Gastrocnemius medialis (tissue), 4 donors: ENCODE data around the gene SHISA4. TPM values are rescaled to one million over a fixed set of nuclear protein-coding genes. Genes with fewer than 3 reads are reported as not detected.

Source experiments
- ATAC-seq, 2 donors: fragments of 150-250 bp; one replicate each; pipeline ENCODE4 v1.9.1; 2016
- DNase-seq, 2 donors: peaks; one replicate each; pipeline ENCODE4 v3.0.0-alpha.2; 2019
- H3K27ac ChIP-seq, 4 donors: fragments of 200-600 bp; sonication (generic); 1 replicate in 1 of 4; 2 replicates in 3 of 4; pipeline ENCODE4 v1.5.1; 2016 to 2018; ENCODE audit warnings: mild to moderate bottlenecking in 2 of 4, moderate library complexity in 1 of 4
- H3K27me3 ChIP-seq, 3 donors: fragments of 200-600 bp; sonication (generic) in 2 of 3; 1 replicate in 1 of 3; 2 replicates in 2 of 3; pipeline versions ENCODE4 v1.5.1 to v1.6.0; 2016 to 2019; ENCODE audit warnings: mild to moderate bottlenecking in 1 of 3, moderate library complexity in 1 of 3
- H3K36me3 ChIP-seq, 2 donors: fragments of 200-600 bp; sonication (generic) in 1 of 2; one replicate each; pipeline ENCODE4 v1.5.1; 2017 to 2018
- H3K4me1 ChIP-seq, 2 donors: fragments of 200-600 bp; sonication (generic) in 1 of 2; one replicate each; pipeline ENCODE4 v1.5.1; 2016 to 2017; ENCODE audit warnings: mild to moderate bottlenecking in 2 of 2
- H3K4me3 ChIP-seq, 4 donors: fragments of 200-600 bp; sonication (generic) in 3 of 4; 1 replicate in 1 of 4; 2 replicates in 3 of 4; pipeline ENCODE4 v1.5.1; 2016 to 2019; ENCODE audit warnings: mild to moderate bottlenecking in 2 of 4
- H3K9me3 ChIP-seq, 3 donors: fragments of 200-600 bp; sonication (generic) in 2 of 3; 1 replicate in 1 of 3; 2 replicates in 2 of 3; pipeline ENCODE4 v1.5.1; 2016 to 2019
- CTCF ChIP-seq, 5 experiments: fragments of 450-650 bp in 3 of 5; fragments of 200-600 bp in 2 of 5; sonication (generic) in 2 of 5; IDR thresholded peaks in 4 of 5; conservative IDR thresholded peaks in 1 of 5; 1 replicate in 4 of 5; 2 replicates in 1 of 5; pipeline ENCODE4 v1.5.1; 2016 to 2019; ENCODE audit warnings: antibody characterized with exemption in 5 of 5, mild to moderate bottlenecking in 3 of 5, moderate library complexity in 3 of 5
- POLR2A ChIP-seq, 2 donors: fragments of 450-650 bp; IDR thresholded peaks; one replicate each; pipeline ENCODE4 v1.6.1; 2017; ENCODE audit warnings: antibody characterized with exemption in 2 of 2, mild to moderate bottlenecking in 2 of 2, moderate library complexity in 2 of 2
- in situ Hi-C, 4 donors: fragments of 200-750 bp; cut with MboI; loops; one replicate each; pipeline versions ENCODE4 v1.15.0 to v1.8.0; 2017; ENCODE audit warnings: low sequenced_read_pairs in 4 of 4
- intact Hi-C: fragments of 100-400 bp; cut with DNase I; formaldehyde crosslinking; loops from one replicate; pipeline ENCODE4 v1.15.1; 2023; ENCODE audit warnings: low total_unique reads
- total RNA-seq, 4 donors: library from RNA; depleted of rRNA; stranded (reverse); fragments of >200 nt; gene quantifications; one replicate each; pipeline versions ENCODE4 v1.1.0 to v1.2.3, GENCODE V29; 2016

Gene SHISA4
- total RNA-seq, 4 donors from 2014 or later: 76.6 to 384 (median 229) TPM

- TF ChIP-seq CTCF (IDR thresholded peaks at IDR 0.05 in 4 of 5, conservative IDR thresholded peaks at IDR 0.05 in 1 of 5) (no peak), POLR2A (IDR thresholded peaks at IDR 0.05) (no peak)
- DNase-seq (no peak), ATAC-seq (peak in 1 of 2 donors; percentile 41)
- H3K4me1 ChIP-seq: peaks cover 30 to 44% of the 10 kb centered on the region in 2 donors
- in situ Hi-C loops: no loop called here
- no peaks in the 10 kb centered on the region for H3K27me3 ChIP-seq
- H3K4me3 ChIP-seq: no peak overlapping the region
- intact Hi-C loops: no loop called here
- H3K27ac ChIP-seq: peak overlapping the region in 3 of 4 donors; percentile 19 to 56 (median 25)
- no peaks in the 10 kb centered on the region for H3K9me3 ChIP-seq
- no peaks in the 10 kb centered on the region for H3K36me3 ChIP-seq
Measured at GRCh38 chr1:201921952-201922558, 33.4 kb downstream of the SHISA4 start.

GRCh38 chr1:201925301-201925567 is 36.5 kb downstream of the SHISA4 start:
- H3K4me1 ChIP-seq: peaks cover 7 to 18% of the 10 kb centered on the region in 2 donors
- DNase-seq: no peak
- no peaks in the 10 kb centered on the region for H3K27me3 ChIP-seq
- TF ChIP-seq CTCF (IDR thresholded peaks at IDR 0.05 in 4 of 5, conservative IDR thresholded peaks at IDR 0.05 in 1 of 5): no peak
- no peak for TF ChIP-seq POLR2A (IDR thresholded peaks at IDR 0.05)
- ATAC-seq: no peak
- H3K9me3 ChIP-seq: no peaks in the 10 kb centered on the region
- in situ Hi-C loops: no loop called here
- intact Hi-C loops: no loop called here
- H3K4me3 ChIP-seq: no peak overlapping the region
- H3K27ac ChIP-seq: peak overlapping the region in 1 of 4 donors; percentile 48
- no peaks in the 10 kb centered on the region for H3K36me3 ChIP-seq

GRCh38 chr1:201925981-201926645 is 37.4 kb downstream of the SHISA4 start:
- Histone ChIP-seq H3K4me1 (peaks cover 6 to 14% of the 10 kb centered on the region in 2 donors), H3K36me3 (no peaks in the 10 kb centered on the region), H3K27me3 (no peaks in the 10 kb centered on the region), H3K27ac (peak overlapping the region; percentile 48 to 58 (median 53)), H3K9me3 (no peaks in the 10 kb centered on the region), H3K4me3 (no peak overlapping the region)
- intact Hi-C loops: no loop called here
- DNase-seq (no peak), ATAC-seq (no peak)
- TF ChIP-seq CTCF (IDR thresholded peaks at IDR 0.05 in 4 of 5, conservative IDR thresholded peaks at IDR 0.05 in 1 of 5): no peak
- TF ChIP-seq POLR2A (IDR thresholded peaks at IDR 0.05): no peak
- in situ Hi-C loops: no loop called here

- ATAC-seq (no peak), DNase-seq (no peak)
- Histone ChIP-seq H3K4me3 (no peak overlapping the region), H3K27me3 (no peaks in the 10 kb centered on the region), H3K4me1 (peaks cover 6 to 14% of the 10 kb centered on the region in 2 donors), H3K27ac (no peak overlapping the region), H3K9me3 (no peaks in the 10 kb centered on the region), H3K36me3 (no peaks in the 10 kb centered on the region)
- intact Hi-C loops: no loop called here
- TF ChIP-seq CTCF (IDR thresholded peaks at IDR 0.05 in 4 of 5, conservative IDR thresholded peaks at IDR 0.05 in 1 of 5): no peak
- no peak for TF ChIP-seq POLR2A (IDR thresholded peaks at IDR 0.05)
- in situ Hi-C loops: no loop called here
Measured at GRCh38 chr1:201928266-201928665, 39.6 kb downstream of the SHISA4 start.
